Central memory CD4-positive, alpha-beta T cell (primary cell): ENCODE data around the gene ULK2.
"Not testable (repeated sequence)": the region's sequence is repeated elsewhere in the genome, so short reads cannot be mapped to it uniquely, and the experiment has no call there.

Source experiments
- DNase-seq: peaks from one replicate; pipeline ENCODE4 v3.0.0; 2022
- total RNA-seq, 3 experiments: gene quantifications; one replicate each; lab custom pipeline; 2026; lab: John Stamatoyannopoulos, UW

Gene ULK2
- 13.0 to 29.5 (median 28.7) reads per million in 3 experiments for total RNA-seq

DNA sequence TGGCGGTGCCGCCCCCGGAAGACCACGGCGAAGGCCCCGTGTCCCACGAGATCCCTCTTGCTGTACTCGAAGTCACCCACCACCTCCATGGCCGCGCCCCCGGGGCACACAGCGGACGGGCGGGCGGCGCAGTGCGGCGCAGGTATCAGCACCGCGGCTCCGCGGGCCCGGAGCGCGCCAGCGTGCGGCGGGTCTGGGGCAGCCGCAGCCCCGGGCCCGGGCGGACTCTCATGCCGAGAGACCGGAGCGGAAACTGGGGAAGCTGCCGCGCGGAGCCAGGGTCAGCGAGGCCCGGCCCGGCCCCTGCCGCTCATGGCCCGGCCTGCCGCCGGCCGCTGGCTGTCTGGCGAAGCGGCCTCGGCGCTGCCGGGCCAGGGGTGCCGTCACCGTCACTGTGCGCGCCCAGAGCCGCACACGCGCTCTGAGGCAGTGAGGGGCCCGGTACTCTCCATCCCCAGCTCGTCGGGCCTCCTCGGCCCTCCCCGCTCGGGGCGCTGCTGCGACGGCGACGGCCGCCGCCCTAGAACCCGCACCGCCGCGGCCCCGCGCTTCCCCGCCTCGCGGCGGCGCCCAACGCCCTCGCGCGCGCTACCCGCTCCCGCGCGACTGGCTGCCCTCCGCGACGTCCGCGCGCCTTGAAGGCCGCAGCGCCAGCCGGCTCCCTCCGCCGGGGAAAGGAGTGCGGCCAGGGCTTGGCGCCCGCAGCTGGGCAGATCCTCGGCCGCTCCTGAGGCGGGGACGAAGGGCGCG, at the start of gene ULK2:
Gene ULK2 (minus strand): TSS at position 608 of the 750 bp plus-strand sequence. CDS start 519 bp downstream, at position 89.
- DNase-seq, result peak; percentile 41

DNA sequence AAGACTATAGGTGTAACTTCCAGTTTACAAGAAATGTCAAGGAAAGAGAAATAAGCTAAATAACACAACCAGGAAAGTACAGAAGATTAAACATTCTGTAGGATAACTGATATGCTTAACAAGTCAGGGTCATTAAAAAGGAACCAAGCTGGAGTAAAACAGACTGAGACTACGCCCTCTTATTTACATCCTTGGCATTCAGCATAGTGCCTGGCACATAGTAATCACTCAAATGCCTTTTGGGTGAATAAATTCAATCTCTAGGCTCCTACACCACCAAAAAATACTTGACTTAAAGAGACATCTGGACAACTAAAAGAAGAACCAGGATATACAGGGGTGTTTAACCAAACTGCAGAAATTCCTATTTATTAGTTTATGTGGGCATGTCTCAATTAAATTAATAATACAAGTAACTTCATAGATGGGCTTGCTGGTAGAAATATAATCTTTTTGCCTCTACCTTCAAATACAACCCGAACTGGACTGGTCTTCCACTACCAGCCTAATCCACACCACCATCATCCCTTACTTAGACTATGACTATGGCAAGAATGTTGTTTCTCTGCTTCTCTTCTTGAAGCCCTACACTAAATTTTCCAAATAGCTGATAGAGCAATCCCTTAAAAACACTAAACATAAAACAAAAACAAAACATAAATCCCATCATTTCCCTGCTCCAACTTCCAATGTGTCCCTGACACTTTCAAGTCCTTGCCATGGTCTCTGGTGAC, 47.7 kb upstream of the ULK2 start:
- no peak for DNase-seq

DNA sequence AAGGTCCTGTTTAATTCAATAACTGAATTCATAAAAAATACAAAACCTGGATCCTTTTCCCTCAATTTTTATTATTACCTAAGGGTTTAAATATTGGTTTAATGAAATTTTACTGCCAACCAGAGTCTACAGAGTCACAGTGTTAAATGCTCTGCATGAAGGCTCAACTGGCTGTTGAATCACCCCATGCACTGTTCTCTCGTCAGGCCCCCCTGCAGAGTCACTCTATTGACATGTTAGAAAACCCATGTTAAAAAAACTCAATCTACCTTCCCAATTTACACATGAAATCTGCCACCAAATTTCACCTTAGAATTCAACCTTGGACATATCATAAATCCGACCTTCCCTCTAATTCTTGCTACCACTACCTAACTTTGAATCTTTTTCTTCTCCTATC, 43.3 kb upstream of the ULK2 start:
- DNase-seq, result no peak

DNA sequence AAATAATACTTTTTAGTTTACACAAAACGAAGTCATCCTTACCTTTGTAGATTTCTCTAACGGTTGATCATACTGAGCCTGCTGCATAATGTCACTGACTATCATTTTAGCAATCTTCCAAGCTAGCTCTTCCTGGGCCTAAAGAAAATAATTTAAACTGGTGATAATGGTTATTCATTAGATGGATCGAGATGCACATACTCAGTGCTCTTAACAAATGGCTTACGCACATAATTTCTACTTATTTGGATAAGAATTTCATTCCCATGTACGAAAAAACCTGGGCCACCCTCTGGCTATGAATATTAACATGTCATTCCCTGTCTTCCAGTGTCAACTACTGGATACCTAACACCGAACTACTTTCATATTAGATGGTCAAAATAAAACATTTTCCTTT, 41.4 kb upstream of the ULK2 start:
- no peak for DNase-seq

DNA sequence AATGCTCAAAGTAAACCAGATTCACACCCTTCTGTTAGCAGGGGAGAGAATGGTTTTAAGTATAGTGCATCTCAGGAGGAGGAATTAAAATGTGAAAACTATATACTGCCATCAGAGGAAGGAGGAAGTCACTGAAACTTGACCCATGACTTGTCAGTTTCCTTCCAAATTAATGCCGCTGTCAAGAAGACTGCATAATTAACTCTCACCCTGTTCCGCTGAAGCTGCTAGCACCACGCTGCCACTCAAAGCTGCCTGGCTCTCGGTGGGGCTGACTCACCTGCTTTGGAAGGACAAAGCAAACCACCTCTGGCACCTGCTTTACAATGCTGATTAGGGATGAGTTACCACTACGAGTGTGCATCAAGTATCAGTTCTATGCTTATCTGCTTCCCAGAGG, 37.8 kb upstream of the ULK2 start:
- DNase-seq, result no peak

DNA sequence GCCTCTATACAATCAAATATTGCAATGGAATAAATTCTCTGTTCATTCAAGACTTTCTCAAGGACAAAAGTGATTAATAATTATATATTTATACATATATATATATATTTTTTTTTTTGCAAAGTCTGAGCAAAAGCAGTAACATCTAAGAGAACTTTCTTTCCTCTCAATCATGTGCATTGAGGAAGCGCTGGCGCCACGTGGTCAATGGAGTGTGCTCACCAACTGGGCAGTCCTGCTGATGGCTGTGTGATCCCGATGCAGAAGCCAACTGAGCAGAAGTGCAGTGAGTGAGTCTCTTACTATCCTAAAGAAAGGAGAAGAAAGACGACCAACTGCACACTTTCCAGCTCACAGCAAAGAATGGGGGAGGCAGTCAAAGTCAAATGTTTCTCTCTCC, 37.2 kb upstream of the ULK2 start:
- no peak for DNase-seq

DNA sequence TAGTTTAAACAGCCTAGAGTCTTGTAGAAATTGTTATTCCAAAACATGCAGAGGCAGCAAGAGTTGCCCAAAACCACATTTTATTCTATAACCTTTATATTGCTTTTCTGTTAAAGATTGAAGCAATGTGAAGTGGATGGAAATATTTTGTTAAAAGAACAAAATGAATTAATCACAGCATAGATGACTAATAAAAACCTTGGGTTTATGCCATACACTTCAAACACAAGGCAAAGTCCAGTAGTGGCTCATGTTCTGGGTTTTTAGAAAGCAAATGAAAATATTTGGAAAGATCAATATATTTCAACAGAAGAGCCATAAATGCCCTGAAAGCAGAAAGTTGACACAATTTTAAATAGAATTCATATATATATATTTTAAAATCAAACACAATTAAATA, 36.7 kb upstream of the ULK2 start:
- DNase-seq, result no peak

DNA sequence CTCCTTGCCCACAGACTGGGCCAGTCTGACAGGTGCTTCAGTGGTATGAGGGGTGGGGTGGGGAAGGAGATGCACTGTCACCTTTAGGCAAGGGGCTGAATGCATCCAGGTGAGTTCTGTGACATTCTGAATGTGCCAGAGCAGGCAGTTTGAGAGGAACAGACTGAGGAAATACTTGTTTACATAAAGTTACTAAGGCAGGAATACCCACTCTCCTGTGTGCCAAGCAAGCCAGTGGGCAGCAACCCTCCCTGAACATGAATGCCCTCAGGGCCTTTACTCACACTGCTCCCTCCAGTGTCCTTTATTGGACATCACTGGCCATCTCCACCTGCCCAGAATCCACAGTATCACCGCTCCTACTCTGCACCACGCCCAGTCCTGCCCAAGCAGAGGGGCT, 33.1 kb upstream of the ULK2 start:
- no peak for DNase-seq

DNA sequence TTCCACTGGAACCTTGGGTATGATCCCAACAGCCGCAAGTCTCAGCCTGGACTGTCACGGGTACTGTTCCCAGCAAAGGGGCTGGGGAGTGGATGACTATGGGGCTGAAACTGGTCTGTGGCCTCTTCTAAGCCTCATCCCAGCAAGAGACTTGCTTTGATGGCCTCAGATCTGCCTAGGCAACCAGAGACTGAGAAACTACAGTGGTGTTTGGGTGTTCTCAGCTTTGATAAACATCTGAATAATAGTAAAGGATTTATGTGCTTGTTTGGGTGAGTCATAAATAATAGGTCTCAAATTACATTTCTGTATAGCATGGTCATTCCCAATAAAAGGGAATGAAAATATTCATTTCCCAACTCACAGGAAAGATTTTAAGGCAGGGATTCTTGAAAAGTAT, 30.2 kb upstream of the ULK2 start:
- no peak for DNase-seq

DNA sequence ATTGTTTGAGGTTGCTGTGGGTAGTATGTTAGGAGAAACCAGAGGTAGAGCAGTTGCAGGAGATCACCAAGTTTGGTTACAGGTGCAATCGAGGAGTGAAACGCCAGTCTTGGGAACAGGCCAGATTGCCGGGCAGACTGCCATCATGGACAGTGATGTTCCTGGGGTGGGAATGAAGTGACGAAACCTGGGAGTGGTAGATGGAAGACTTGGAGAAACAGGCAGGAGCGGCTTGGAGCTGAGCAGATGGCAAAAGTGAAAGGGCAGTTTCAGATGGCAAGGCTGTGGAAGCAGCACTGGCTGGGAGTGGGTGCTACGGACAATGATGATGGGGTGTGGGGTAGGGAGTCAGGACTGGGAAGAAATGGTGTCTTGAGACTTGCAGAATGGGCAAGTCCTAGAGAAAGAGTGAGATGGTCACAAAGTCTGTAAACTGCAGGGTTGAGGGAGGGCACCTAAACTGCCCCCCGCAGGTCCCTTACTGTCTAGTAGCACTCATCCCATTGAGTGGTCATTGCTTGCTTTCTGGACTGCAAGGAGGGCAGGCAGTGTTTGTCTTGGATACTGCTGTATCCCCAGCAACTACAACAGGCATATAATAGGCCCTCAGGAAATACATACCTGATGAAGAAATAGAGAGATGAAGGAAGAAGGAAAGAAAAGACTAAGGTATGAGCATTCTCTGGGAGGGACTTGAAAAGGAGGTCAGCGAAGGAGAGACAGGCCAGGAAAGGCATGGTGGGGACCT, 29.5 kb upstream of the ULK2 start:
- no peak for DNase-seq

DNA sequence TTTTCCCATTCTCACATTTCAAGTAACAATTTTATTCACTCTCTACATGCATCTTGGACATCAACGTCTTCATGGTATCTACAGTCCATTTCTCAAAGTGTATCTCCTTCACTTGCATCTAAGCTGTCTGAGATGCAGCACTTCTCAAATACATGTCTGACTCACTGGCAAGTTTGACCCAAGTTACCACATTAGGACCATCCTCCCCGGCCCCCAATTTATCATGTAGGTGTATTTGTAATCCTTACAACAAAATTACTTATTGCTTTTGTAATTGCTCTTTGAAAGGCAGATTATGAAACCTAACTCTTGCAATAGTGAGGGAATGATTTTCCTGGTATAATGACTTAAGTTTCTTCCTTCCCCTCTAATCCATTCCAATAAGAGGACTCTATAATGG, 28.9 kb upstream of the ULK2 start:
- no peak for DNase-seq

DNA sequence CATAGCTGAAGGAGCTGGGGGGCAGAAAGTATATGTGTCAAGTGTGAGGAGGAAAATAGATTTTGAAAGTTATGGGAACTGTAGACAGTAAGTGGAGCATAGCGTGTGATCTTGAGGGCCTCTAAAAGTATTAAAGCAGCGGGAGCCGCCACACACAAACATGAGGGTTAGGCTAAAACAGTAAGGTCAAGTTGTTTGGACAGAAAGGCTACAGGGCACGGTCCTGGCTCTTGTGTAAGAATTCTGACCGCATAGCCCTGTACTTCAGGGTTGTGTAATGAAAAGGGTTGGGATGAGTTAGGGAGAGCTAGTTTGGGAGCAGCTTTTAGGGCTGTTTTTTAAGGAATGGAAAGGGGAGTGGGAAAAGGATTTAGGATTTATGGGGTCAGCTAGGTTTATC, 22.8 kb upstream of the ULK2 start:
- DNase-seq, result not testable (repeated sequence)

DNA sequence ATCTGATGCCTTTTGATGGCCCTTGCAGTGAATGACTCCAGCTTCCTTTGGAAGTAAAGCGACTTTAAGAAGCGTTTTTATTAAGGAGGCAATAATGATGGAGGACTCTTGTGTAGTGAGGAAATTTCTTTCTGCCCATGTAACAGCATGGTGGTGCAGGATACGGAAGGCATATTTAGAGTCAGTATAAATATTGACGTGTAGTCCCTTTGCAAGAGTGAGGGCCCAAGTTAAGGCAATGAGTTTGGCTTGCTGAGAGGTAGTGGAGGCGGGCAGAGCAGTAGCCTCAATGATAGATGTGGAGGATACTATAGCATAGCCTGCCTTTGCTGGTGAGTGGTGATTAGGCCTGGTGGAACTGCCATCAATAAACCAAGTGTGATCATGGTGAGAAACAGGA, 22.3 kb upstream of the ULK2 start:
- not testable (repeated sequence) for DNase-seq

DNA sequence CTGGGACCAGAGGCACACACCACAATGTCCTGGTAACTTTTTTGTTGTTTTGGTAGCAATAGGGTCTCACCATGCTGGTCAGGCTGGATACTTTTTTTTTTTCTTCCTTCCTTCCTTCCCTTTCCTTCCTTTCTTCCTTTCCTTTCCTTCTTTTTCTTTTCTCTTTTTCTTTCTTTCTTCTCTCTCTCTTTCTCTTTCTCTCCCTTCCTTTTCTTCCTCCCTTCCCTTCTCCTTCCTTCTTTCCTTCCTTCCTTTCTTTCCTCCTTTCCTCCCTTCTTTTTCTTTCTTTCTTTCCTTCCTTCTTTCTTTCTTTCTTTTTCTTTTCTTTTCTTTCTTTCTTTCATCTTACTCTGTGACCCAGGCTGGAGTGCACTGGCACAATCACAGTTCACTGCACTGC, 18.4 kb upstream of the ULK2 start:
- no peak for DNase-seq

DNA sequence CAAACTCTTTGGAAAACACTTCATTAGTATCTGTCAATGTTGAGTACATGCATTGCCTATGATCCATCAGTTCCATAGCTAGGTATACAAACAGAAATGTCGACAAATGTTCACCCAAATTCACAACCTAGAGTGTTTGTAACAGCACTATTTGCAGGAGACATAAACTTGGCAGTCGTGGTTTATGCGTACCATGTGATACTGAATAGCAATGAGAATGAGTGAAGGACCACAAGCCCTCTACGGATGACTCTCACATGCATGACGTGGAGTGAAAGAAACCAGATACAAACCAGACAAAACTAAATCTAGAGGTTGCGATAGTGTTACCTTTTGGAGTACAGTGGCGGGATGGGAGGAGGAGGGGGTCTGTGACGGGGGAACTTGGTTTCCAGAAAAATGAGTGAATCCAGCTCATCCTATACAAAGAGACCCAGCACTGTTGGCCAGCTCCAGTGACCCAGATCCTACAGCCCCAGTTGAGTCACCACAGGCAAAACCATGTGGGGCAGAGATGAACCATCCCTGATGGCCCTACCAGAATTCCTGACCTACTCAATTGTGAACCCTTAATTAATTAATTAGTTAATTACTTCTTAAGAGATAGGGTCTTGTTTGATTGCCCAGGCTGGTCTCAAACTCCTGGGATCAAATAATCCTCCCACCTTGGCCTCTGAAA, 15.9 kb upstream of the ULK2 start:
- no peak for DNase-seq

DNA sequence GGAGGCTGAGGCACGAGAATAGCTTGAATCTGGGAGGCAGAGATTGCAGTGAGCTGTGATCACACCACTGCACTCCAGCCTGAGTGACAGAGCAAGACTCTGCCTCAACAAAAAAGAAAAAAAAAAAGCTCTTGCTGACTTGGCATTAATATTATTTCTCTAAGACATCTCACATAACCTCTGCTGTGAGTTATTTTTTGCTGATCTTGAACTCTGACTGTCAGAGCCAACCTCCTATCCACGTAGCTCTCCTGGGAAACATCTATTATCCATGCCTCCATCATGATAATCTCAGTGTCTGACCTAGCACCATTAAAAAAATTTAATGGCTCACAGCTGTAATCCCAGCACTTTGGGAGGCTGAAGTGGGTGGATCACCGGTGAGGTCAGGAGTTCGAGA, 12.7 kb upstream of the ULK2 start:
- DNase-seq, result no peak

DNA sequence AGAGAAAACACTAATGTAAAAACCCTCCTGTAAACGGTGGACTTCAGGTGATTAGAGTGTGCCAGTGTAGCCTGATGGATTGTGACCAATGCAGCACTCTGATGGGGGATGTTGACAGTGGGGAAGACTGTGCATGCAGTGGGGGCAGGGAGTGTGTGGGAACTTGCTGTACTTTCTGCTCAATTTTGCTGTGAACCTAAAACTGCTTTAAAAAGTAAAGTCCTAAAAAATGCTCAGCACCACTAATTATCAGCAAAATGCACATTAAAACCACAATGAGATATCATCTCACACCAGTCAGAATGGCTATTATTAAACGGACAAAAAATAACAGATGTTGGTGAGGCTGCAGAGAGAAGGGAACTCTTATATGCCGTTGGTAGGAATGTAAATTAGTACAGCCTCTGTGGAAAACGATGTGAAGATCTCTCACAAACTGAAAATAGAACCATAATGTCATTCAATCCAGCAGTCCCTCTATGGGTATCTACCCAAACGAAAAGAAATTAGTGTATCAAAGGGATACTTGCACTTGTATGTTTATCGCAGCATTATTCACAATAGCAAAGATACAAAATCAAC, 9.7 kb upstream of the ULK2 start:
- DNase-seq, result no peak

DNA sequence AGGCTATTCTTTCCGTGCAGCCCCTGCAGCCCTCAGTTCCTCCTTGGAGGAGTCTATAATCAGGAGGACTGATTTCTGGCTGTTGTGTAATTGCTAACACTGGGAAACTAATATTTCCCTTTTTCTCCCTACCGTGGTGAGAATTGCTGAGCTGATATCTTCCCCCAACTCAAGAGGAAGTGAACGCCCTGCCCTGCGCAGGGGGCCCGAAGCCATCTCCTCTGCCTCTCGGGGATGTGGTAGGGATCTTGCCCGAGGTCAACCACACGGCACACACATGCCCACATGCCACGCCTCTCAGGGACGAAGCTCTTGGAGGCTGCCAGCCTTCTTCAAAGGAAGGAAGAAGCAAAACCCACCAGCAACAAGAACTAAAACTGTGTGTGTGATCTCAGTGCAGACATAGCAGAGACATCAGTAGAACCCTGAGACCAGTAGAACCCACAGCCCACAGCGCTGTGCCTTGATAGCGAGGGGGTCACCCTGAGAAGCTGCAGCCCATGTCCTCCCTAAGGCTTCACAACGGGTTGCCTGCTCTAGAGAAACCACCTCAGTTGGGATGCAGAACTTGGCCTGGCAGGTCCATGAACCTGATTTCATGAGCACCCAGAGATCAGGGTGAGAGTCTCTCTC, 8.9 kb upstream of the ULK2 start:
- DNase-seq, result peak; percentile 72

DNA sequence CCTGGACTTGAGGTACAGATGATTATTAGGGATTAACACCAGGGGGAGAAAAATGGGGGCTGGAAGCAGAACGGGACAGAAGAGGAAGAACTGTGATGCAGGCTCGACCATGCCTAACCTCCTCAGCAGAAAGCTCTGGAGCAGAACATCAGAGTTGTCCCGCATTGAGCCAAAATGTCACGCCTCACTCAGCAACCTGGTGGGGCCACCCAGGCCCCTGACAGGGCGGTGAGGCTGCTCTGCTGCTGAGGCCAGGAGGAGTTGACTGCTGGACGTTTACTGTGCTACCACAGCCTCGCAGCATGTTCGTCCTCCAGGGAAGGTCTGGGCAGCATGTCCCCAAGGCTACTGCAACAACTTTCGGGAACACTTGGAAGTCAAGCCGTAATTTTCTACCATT, 6.5 kb upstream of the ULK2 start:
- DNase-seq, result no peak

DNA sequence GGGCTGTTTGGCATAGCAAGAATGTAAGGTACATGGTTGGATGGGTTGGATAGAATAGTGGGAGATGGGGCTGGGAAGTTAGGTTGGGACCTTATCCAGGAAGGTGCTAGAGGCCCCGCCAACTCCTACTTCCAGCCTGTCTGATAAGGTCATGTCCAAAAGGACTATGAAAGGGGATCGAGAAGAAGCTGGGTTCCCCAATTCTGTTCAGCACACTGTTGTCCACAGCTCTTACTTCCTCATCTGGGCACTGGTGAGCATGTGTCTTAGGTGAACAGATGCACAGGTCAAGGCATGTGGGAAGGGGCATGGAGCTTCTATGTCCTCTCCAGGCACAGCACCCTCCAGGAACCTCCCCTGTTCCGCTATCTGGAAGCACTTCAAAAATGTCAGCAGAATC, 5.6 kb upstream of the ULK2 start:
- no peak for DNase-seq

DNA sequence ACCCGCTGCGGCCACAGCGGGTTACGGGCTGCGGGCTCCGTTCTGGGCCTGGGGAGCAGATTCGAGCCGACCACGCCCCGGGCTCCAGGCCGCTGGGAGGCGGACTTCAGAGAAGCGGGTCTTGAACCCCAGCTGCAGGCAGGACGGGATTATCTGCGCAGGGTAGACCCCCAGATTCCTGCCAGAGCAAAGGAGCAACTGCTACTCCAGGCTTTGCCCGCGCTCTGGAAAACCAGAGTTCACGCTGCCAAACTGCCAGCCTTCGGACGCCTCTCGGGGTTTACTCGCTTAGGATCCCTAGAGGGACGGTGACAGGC, 301 bp upstream of the ULK2 start:
- DNase-seq, result no peak

DNA sequence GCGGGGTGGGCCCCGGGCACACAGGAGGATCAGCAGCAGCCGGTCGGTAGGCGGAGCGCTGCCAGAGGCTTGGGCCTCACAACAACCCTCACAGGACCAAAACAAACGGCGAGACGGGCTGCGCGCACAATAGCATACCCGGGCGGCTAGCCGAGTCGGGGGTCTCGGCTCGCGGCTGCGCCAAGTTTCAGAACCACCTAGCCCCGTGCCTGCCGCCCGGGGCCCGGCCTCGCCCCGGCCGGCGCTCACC, 732 bp downstream of the ULK2 start:
- peak; percentile 39 for DNase-seq

DNA sequence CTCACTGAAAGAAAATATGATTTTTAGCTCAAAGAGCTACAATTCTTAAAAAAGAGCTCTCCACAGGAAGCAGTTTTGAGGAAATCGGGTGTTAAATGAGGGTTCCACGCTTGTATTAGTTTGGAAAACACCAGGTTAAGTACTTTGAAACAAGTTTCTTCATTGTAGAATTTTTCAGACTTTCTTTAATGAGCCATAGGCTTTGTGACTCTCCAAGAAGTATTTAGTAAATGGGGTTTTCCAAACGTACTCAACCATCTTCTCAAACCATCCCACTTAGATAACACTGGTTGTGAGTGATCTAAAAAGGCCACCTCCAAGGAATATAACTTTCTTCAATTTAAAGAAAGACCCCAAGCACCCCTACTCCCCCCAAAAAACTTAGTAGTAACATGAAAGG, 2.7 kb downstream of the ULK2 start:
- DNase-seq, result no peak
